Measurements from ENCODE around the gene MAD1L1. TPM values are rescaled to one million over a fixed set of nuclear protein-coding genes. Genes with fewer than 3 reads are reported as not detected.
A peak's percentile ranks its signal among the peaks of the same experiment; 100 is the strongest.
"Not testable (repeated sequence)": the region's sequence is repeated elsewhere in the genome, so short reads cannot be mapped to it uniquely, and the experiment has no call there.

MAD1L1 gene
- total and polyA plus RNA-seq, 7 donors: 11.7 to 17.5 (median 15.6) TPM

- H3K4me3 ChIP-seq: no peak overlapping the region
- 77 to 94% (median 90%) methylated on average over 22 of the region's 22 CpGs for WGBS, 3 donors
- H3K27ac ChIP-seq: no peak overlapping the region
- no peak for TF ChIP-seq CTCF (IDR thresholded peaks at IDR 0.05)
- no peak for ATAC-seq
- no peaks in the 10 kb centered on the region for H3K9me3 ChIP-seq
- no peaks in the 10 kb centered on the region for H3K27me3 ChIP-seq (ENCODE audit: insufficient read depth in 3 of 3, low read length in 2 of 3)
- intact Hi-C loops (cut with DNase I): no loop called here
- no peak for DNase-seq
- no peaks in the 10 kb centered on the region for H3K4me1 ChIP-seq
- no peaks in the 10 kb centered on the region for H3K36me3 ChIP-seq (ENCODE audit: insufficient read depth in 1 of 2, low read depth in 1 of 2)
These were observed 301.3 kb downstream of the MAD1L1 start for GRCh38 chr7:1931256-1931950.

GRCh38 chr7:1930381-1931065, 302.2 kb downstream of the MAD1L1 start:
- Histone ChIP-seq H3K4me1 (no peaks in the 10 kb centered on the region), H3K4me3 (no peak overlapping the region), H3K27me3 (ENCODE audit: insufficient read depth in 3 of 3, low read length in 2 of 3) (no peaks in the 10 kb centered on the region), H3K27ac (no peak overlapping the region), H3K36me3 (ENCODE audit: insufficient read depth in 1 of 2, low read depth in 1 of 2) (no peaks in the 10 kb centered on the region), H3K9me3 (no peaks in the 10 kb centered on the region)
- intact Hi-C loops (cut with DNase I): no loop called here
- DNase-seq: no peak
- no peak for TF ChIP-seq CTCF (IDR thresholded peaks at IDR 0.05)
- 91 to 92% (median 92%) methylated on average over 24 to 33 of the region's 36 CpGs for WGBS, 3 donors
- no peak for ATAC-seq

DNA sequence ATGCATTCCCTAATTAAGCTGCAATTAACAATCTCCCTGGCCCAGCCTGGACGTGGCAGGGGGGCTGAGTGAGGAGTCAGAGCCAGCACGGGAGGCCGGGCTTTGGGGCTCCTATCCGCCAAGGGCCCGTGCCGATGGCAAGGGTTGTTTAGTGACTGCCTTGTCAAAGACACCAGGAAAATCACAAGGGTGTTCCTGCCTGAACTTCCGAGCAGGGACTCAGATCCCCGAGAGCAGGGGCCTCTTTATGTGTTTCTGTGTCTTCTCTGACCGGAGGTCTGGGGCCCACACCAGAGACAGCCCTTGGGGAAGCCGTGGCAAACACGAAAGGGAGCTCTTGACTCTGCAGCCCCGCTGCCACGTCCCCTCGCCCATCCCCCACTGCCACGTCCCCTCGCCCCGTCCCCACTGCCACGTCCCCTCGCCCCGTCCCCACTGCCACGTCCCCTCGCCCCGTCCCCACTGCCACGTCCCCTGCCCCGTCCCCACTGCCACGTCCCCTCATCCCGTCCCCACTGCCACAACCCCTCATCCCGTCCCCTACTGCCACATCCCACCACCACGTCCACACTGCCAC, 303.3 kb downstream of the MAD1L1 start:
- DNase-seq, H3K4me1 ChIP-seq: not testable (repeated sequence)

GRCh38 chr7:1928645-1929348, 303.9 kb downstream of the MAD1L1 start:
- WGBS, 3 donors: 75 to 82% (median 79%) methylated on average over 20 of the region's 20 CpGs
- intact Hi-C loops (cut with DNase I): no loop called here
- no peaks in the 10 kb centered on the region for H3K36me3 ChIP-seq (ENCODE audit: insufficient read depth in 1 of 2, low read depth in 1 of 2)
- H3K27ac ChIP-seq: no peak overlapping the region
- H3K27me3 ChIP-seq (ENCODE audit: insufficient read depth in 3 of 3, low read length in 2 of 3): no peaks in the 10 kb centered on the region
- H3K4me1 ChIP-seq: no peaks in the 10 kb centered on the region
- H3K9me3 ChIP-seq: no peaks in the 10 kb centered on the region
- peak in 1 of 2 donors; percentile 31 for DNase-seq
- TF ChIP-seq CTCF (IDR thresholded peaks at IDR 0.05): no peak
- H3K4me3 ChIP-seq: no peak overlapping the region
- peak in 2 of 4 donors; percentile 13 to 19 for ATAC-seq

More for the DNA sequence above, 303.3 kb downstream of the MAD1L1 start:
- H3K4me3 ChIP-seq; ATAC-seq; intact Hi-C loops (cut with DNase I); H3K36me3 ChIP-seq (ENCODE audit: insufficient read depth in 1 of 2, low read depth in 1 of 2); H3K27ac ChIP-seq; H3K27me3 ChIP-seq (ENCODE audit: insufficient read depth in 3 of 3, low read length in 2 of 3); H3K9me3 ChIP-seq: not testable (repeated sequence)
- 96 to 97% (median 96%) methylated on average over 23 to 28 of the region's 29 CpGs for WGBS, 3 donors
